NOMO-1 treated with dmso at 0.1 percent for 144 hours (cell line): Measurements from ENCODE around the gene PHACTR2.
"Not testable (repeated sequence)": the region's sequence is repeated elsewhere in the genome, so short reads cannot be mapped to it uniquely, and the experiment has no call there.

Experiments used
- DNase-seq: peaks from one replicate; lab custom pipeline; 2025; ENCODE audit not compliant: unreplicated experiment; lab: John Stamatoyannopoulos, UW

PHACTR2 gene

GRCh38 chr6:143851706-143852105 lies 173.9 kb downstream of the PHACTR2 start:
- DNase-seq: not testable (repeated sequence)

GRCh38 chr6:143855057-143855456 lies 177.3 kb downstream of the PHACTR2 start:
- not testable (repeated sequence) for DNase-seq

- not testable (repeated sequence) for DNase-seq
These were observed 179.0 kb downstream of the PHACTR2 start for GRCh38 chr6:143856762-143857161.

GRCh38 chr6:143857651-143858050 lies 179.9 kb downstream of the PHACTR2 start:
- no peak for DNase-seq

GRCh38 chr6:143859891-143860660 lies 182.3 kb downstream of the PHACTR2 start:
- no peak for DNase-seq

GRCh38 chr6:143863771-143864170 lies 186.0 kb downstream of the PHACTR2 start:
- DNase-seq: no peak

GRCh38 chr6:143864234-143864633 lies 186.5 kb downstream of the PHACTR2 start, which contains the start of gene ZC2HC1B:
TSS of gene ZC2HC1B (plus strand) at chr6:143864474. CDS start at chr6:143864540, 66 bp downstream.
- no peak for DNase-seq

- DNase-seq: no peak
These were observed 189.5 kb downstream of the PHACTR2 start for GRCh38 chr6:143867236-143867635.

- DNase-seq: not testable (repeated sequence)
These were observed 191.0 kb downstream of the PHACTR2 start for GRCh38 chr6:143868808-143869207.

GRCh38 chr6:143871202-143871730 lies 193.5 kb downstream of the PHACTR2 start:
- not testable (repeated sequence) for DNase-seq

GRCh38 chr6:143872201-143872600 lies 194.4 kb downstream of the PHACTR2 start:
- DNase-seq: no peak

- DNase-seq: not testable (repeated sequence)
These were observed 195.8 kb downstream of the PHACTR2 start for GRCh38 chr6:143873600-143873999.

GRCh38 chr6:143874503-143874902 lies 196.7 kb downstream of the PHACTR2 start:
- not testable (repeated sequence) for DNase-seq

- no peak for DNase-seq
These were observed 200.0 kb downstream of the PHACTR2 start for GRCh38 chr6:143877584-143878271.

- no peak for DNase-seq
These were observed 200.6 kb downstream of the PHACTR2 start for GRCh38 chr6:143878272-143878760.

- no peak for DNase-seq
These were observed 202.6 kb downstream of the PHACTR2 start for GRCh38 chr6:143880412-143880811.
